ENCODE data around the gene SMAD2.

SMAD2 gene

GRCh38 chr18:47893939-47894699 is 36.3 kb downstream of the SMAD2 start:
- no peak for DNase-seq

- DNase-seq = no peak
Measured at GRCh38 chr18:47893047-47893446, 37.4 kb downstream of the SMAD2 start.

GRCh38 chr18:47888156-47888555 is 42.3 kb downstream of the SMAD2 start:
- no peak for DNase-seq

- no peak for DNase-seq
Measured at GRCh38 chr18:47887227-47887626, 43.2 kb downstream of the SMAD2 start.

- peak; percentile 13 for DNase-seq
Measured at GRCh38 chr18:47883771-47884413, 46.6 kb downstream of the SMAD2 start.

- no peak for DNase-seq
Measured at GRCh38 chr18:47882641-47883040, 47.8 kb downstream of the SMAD2 start.

GRCh38 chr18:47881752-47882455 is 48.6 kb downstream of the SMAD2 start:
- no peak for DNase-seq

GRCh38 chr18:47881042-47881441 is 49.4 kb downstream of the SMAD2 start:
- DNase-seq = no peak

- no peak for DNase-seq
Measured at GRCh38 chr18:47877892-47878291, 52.6 kb downstream of the SMAD2 start.

GRCh38 chr18:47876813-47877212 is 53.6 kb downstream of the SMAD2 start:
- no peak for DNase-seq

GRCh38 chr18:47873625-47874024 is 56.8 kb downstream of the SMAD2 start:
- DNase-seq = no peak

- no peak for DNase-seq
Measured at GRCh38 chr18:47872426-47872825, 58.0 kb downstream of the SMAD2 start.

- no peak for DNase-seq
Measured at GRCh38 chr18:47871288-47871687, 59.2 kb downstream of the SMAD2 start.

- no peak for DNase-seq
Measured at GRCh38 chr18:47870605-47871004, 59.9 kb downstream of the SMAD2 start.

- no peak for DNase-seq
Measured at GRCh38 chr18:47868744-47869143, 61.7 kb downstream of the SMAD2 start.

GRCh38 chr18:47865183-47865582 is 65.3 kb downstream of the SMAD2 start:
- no peak for DNase-seq

- no peak for DNase-seq
Measured at GRCh38 chr18:47863041-47863440, 67.4 kb downstream of the SMAD2 start.

- no peak for DNase-seq
Measured at GRCh38 chr18:47858607-47859006, 71.9 kb downstream of the SMAD2 start.

GRCh38 chr18:47847635-47848034 is 82.8 kb downstream of the SMAD2 start:
- no peak for DNase-seq

GRCh38 chr18:47846431-47846830 is 84.0 kb downstream of the SMAD2 start:
- DNase-seq = no peak

- no peak for DNase-seq
Measured at GRCh38 chr18:47844828-47845498, 85.5 kb downstream of the SMAD2 start.

GRCh38 chr18:47842836-47843235 is 87.6 kb downstream of the SMAD2 start:
- DNase-seq = no peak

GRCh38 chr18:47838396-47838795 is 92.1 kb downstream of the SMAD2 start:
- DNase-seq = no peak

Data from NCI-H774 (cell line).